ENCODE measurements around the gene FAM83G. TPM values are rescaled to one million over a fixed set of nuclear protein-coding genes. Genes with fewer than 3 reads are reported as not detected.
"Not testable (repeated sequence)": the region's sequence is repeated elsewhere in the genome, so short reads cannot be mapped to it uniquely, and the experiment has no call there.

FAM83G gene
- total RNA-seq, 5 donors from 2014 or later (not counting 1 experiment from before 2014, with no cell fraction given): 4.9 to 23.3 (median 20.8) TPM

GRCh38 chr17:18933102-18934058, 71.2 kb downstream of the FAM83G start:
- Mint-ChIP-seq H3K27me3 (peaks cover 0 to 1% of the 10 kb centered on the region in 2 donors), H3K4me1 (peaks cover 14 to 24% (median 17%) of the 10 kb centered on the region in 3 donors), H3K9me3 (no peaks in the 10 kb centered on the region), H3K36me3 (peaks cover 23% of the 10 kb centered on the region), H3K4me3 (peak overlapping the region in 1 of 3 donors; percentile 19), H3K27ac (peak overlapping the region in 1 of 2 donors; percentile 16)
- Histone ChIP-seq H3K4me1 (ENCODE audit: control insufficient read depth in 1 of 2, extremely low read depth in 1 of 2, insufficient read depth in 2 of 2, low read length in 2 of 2) (peaks cover 0 to 14% of the 10 kb centered on the region in 2 experiments), H3K36me3 (ENCODE audit: control insufficient read depth in 2 of 2, extremely low read depth in 1 of 2, insufficient read depth in 1 of 2, low read length in 1 of 2) (peaks cover 2 to 23% of the 10 kb centered on the region in 2 donors), H3K9me3 (no peaks in the 10 kb centered on the region), H3K27ac (ENCODE audit: low read length) (no peak overlapping the region), H3K4me3 (ENCODE audit: control insufficient read depth in 1 of 2, extremely low read depth in 1 of 2, low read length in 1 of 2) (no peak overlapping the region), H3K27me3 (replicated peaks in 1 of 2; ENCODE audit: control insufficient read depth in 2 of 2, extremely low read depth in 1 of 2, insufficient read depth in 2 of 2, low read length in 1 of 2) (peaks cover 0 to 5% of the 10 kb centered on the region in 2 experiments)
- peak in 1 of 4 experiments; percentile 12 for ATAC-seq (replicated peaks in 1 of 4)
- ChIA-PET POLR2A (interaction anchor here in 1 of 2 donors (0.7 kb wide), 1 partner anchor 22 kb away, joined by 3 read pairs; no protein-coding TSS in a partner anchor), CTCF (interaction anchor here (0.5 to 0.6 kb wide), 2 partner anchors 50 to 228 kb away, joined by 4 read pairs; no protein-coding TSS in a partner anchor)
- no peak for DNase-seq
- 22% methylated on average over 5 of the region's 14 CpGs for WGBS (ENCODE audit: insufficient coverage)

DNA sequence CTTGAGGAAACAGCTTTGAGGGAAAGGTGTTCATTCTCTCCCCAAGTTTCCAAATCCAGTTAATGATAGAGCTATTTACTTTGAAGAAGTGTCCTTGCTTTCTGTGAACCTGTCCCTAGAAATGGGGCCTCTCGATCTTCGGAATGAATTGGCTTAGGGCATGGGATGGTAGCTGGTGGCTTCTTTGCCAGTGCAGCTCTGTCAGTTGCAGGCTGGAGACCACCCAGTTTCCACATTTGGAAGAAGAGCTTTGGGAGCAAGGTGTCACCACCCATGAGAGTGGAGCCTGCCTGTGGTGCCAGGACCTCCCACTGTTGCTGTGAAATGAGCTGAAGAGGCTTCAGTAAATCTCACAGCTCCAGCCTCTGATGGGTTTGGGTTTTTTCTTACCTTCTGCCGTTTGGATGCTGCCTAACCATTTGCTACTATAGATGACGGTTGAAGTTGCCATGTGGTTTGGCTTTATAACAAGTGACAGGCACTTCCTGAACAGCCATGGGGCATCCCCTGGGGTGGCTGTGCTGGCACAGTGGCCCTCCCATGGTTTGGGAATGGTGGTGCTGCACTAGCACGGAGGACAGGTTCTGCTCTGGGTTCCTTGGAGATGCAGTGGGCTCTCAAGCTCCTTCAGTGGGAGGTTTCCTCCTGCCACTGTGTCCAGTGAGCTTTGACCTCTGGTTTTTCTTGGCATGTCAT, 72.1 kb downstream of the FAM83G start:
- Histone ChIP-seq H3K27me3 (replicated peaks in 1 of 2; ENCODE audit: control insufficient read depth in 2 of 2, extremely low read depth in 1 of 2, insufficient read depth in 2 of 2, low read length in 1 of 2) (peaks cover 0 to 3% of the 10 kb centered on the region in 2 experiments), H3K36me3 (ENCODE audit: control insufficient read depth in 2 of 2, extremely low read depth in 1 of 2, insufficient read depth in 1 of 2, low read length in 1 of 2) (peaks cover 5 to 23% of the 10 kb centered on the region in 2 donors), H3K27ac (ENCODE audit: low read length) (no peak overlapping the region), H3K9me3 (no peaks in the 10 kb centered on the region), H3K4me1 (ENCODE audit: control insufficient read depth in 1 of 2, extremely low read depth in 1 of 2, insufficient read depth in 2 of 2, low read length in 2 of 2) (peaks cover 0 to 14% of the 10 kb centered on the region in 2 experiments), H3K4me3 (ENCODE audit: control insufficient read depth in 1 of 2, extremely low read depth in 1 of 2, low read length in 1 of 2) (no peak overlapping the region)
- CTCF ChIA-PET: interaction anchor here (0.6 kb wide), 2 partner anchors 50 to 57 kb away, joined by 3 to 4 read pairs; no protein-coding TSS in a partner anchor
- no peak overlapping the region for H3K27ac Mint-ChIP-seq
- ATAC-seq (replicated peaks in 1 of 4) (peak in 3 of 4 experiments; percentile 53 to 98 (median 79)), DNase-seq (peak in 8 of 35 experiments; percentile 9 to 35 (median 12))
- POLR2A ChIA-PET: interaction anchor here in 1 of 2 donors (0.7 kb wide), 1 partner anchor 23 kb away, joined by 3 read pairs; no protein-coding TSS in a partner anchor
- WGBS (ENCODE audit: insufficient coverage): 45% methylated on average over 5 of the region's 5 CpGs
- no peaks in the 10 kb centered on the region for H3K9me3 Mint-ChIP-seq
- H3K4me1 Mint-ChIP-seq: peaks cover 14 to 24% (median 14%) of the 10 kb centered on the region in 3 donors
- H3K36me3 Mint-ChIP-seq: peaks cover 26% of the 10 kb centered on the region
- peaks cover 0 to 1% of the 10 kb centered on the region in 2 donors for H3K27me3 Mint-ChIP-seq
- H3K4me3 Mint-ChIP-seq: peak overlapping the region in 1 of 3 donors; percentile 19

GRCh38 chr17:18928628-18929125, 75.9 kb downstream of the FAM83G start:
- H3K4me3 ChIP-seq (ENCODE audit: control insufficient read depth in 1 of 2, extremely low read depth in 1 of 2, low read length in 1 of 2): no peak overlapping the region
- 93% methylated on average over 7 of the region's 9 CpGs for WGBS (ENCODE audit: insufficient coverage)
- ChIA-PET CTCF (no interaction called here), POLR2A (no interaction called here)
- peaks cover 5 to 23% of the 10 kb centered on the region in 2 donors for H3K36me3 ChIP-seq (ENCODE audit: control insufficient read depth in 2 of 2, extremely low read depth in 1 of 2, insufficient read depth in 1 of 2, low read length in 1 of 2)
- ATAC-seq (replicated peaks in 1 of 4): no peak
- Mint-ChIP-seq H3K36me3 (peaks cover 40% of the 10 kb centered on the region), H3K27me3 (no peaks in the 10 kb centered on the region), H3K27ac (no peak overlapping the region), H3K9me3 (no peaks in the 10 kb centered on the region), H3K4me1 (peaks cover 35 to 47% (median 38%) of the 10 kb centered on the region in 3 donors), H3K4me3 (no peak overlapping the region)
- H3K27me3 ChIP-seq (replicated peaks in 1 of 2; ENCODE audit: control insufficient read depth in 2 of 2, extremely low read depth in 1 of 2, insufficient read depth in 2 of 2, low read length in 1 of 2): peaks cover 0 to 3% of the 10 kb centered on the region in 2 experiments
- no peak for DNase-seq
- H3K9me3 ChIP-seq: no peaks in the 10 kb centered on the region
- no peak overlapping the region for H3K27ac ChIP-seq (ENCODE audit: low read length)
- H3K4me1 ChIP-seq (ENCODE audit: control insufficient read depth in 1 of 2, extremely low read depth in 1 of 2, insufficient read depth in 2 of 2, low read length in 2 of 2): peaks cover 16 to 43% of the 10 kb centered on the region in 2 experiments

DNA sequence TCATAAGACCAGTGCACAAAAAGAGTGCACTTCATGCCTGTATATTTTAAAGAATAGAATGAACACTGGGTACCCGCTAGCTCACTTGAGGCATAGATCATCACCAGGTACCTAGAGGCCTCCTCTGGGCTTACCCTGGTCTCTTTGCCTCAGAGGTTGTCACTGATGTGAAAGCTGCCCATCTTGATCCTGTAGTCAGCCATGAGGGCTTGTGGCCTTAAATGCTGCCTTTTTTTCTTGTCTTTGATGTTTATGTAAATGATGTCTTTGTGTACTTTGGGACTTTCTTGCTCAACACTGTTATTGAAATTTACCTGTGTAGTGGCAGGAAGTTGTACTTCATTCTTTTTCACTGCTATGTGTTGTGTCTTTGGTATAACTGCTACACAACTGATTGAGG, 79.4 kb downstream of the FAM83G start:
- Mint-ChIP-seq H3K9me3 (no peaks in the 10 kb centered on the region), H3K27ac (peak overlapping the region; percentile 29 to 56), H3K27me3 (no peaks in the 10 kb centered on the region), H3K36me3 (peaks cover 34% of the 10 kb centered on the region), H3K4me1 (peaks cover 42 to 50% (median 48%) of the 10 kb centered on the region in 3 donors), H3K4me3 (peak overlapping the region in 2 of 3 donors; percentile 35 to 46)
- DNase-seq (peak in 4 of 35 experiments; percentile 6 to 42 (median 28)), ATAC-seq (replicated peaks in 1 of 4) (peak; percentile 34 to 78 (median 46))
- H3K36me3 ChIP-seq (ENCODE audit: control insufficient read depth in 2 of 2, extremely low read depth in 1 of 2, insufficient read depth in 1 of 2, low read length in 1 of 2): peaks cover 3 to 14% of the 10 kb centered on the region in 2 donors
- CTCF ChIA-PET: no interaction called here
- POLR2A ChIA-PET: interaction anchor here in 1 of 2 donors (0.6 kb wide), 1 partner anchor 646 kb away, joined by 4 read pairs; no protein-coding TSS in a partner anchor
- H3K27me3 ChIP-seq (replicated peaks in 1 of 2; ENCODE audit: control insufficient read depth in 2 of 2, extremely low read depth in 1 of 2, insufficient read depth in 2 of 2, low read length in 1 of 2): no peaks in the 10 kb centered on the region
- peaks cover 37 to 43% of the 10 kb centered on the region in 2 experiments for H3K4me1 ChIP-seq (ENCODE audit: control insufficient read depth in 1 of 2, extremely low read depth in 1 of 2, insufficient read depth in 2 of 2, low read length in 2 of 2)
- H3K27ac ChIP-seq (ENCODE audit: low read length): peak overlapping the region; percentile 14
- no peaks in the 10 kb centered on the region for H3K9me3 ChIP-seq
- no peak overlapping the region for H3K4me3 ChIP-seq (ENCODE audit: control insufficient read depth in 1 of 2, extremely low read depth in 1 of 2, low read length in 1 of 2)
- WGBS (ENCODE audit: insufficient coverage): 100% methylated on average over 1 of the region's 1 CpG

DNA sequence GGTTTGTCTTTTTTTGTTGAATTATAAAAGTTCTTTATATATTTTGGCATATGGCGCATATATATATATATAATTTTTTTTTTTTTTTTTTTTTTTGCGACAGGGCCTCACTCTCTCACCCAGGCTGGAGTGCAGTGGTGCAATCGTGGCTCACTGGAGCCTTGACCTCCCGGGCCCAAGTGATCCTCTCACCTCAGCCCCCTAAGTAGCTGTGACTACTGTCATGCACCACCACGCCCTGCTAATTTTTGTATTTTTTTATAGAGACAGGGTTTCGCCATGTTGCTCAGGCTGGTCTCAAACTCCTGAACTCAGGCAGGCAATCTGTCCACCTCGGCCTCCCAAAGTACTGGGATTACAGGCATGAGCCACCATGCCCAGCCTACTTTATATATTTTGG, 82.0 kb downstream of the FAM83G start:
- POLR2A ChIA-PET; H3K27ac Mint-ChIP-seq; H3K4me3 Mint-ChIP-seq; H3K27ac ChIP-seq (ENCODE audit: low read length); H3K9me3 Mint-ChIP-seq; H3K27me3 Mint-ChIP-seq; DNase-seq; H3K27me3 ChIP-seq (replicated peaks in 1 of 2; ENCODE audit: control insufficient read depth in 2 of 2, extremely low read depth in 1 of 2, insufficient read depth in 2 of 2, low read length in 1 of 2); H3K4me3 ChIP-seq (ENCODE audit: control insufficient read depth in 1 of 2, extremely low read depth in 1 of 2, low read length in 1 of 2); H3K9me3 ChIP-seq; ATAC-seq (replicated peaks in 1 of 4): not testable (repeated sequence)
- H3K36me3 ChIP-seq (ENCODE audit: control insufficient read depth in 2 of 2, extremely low read depth in 1 of 2, insufficient read depth in 1 of 2, low read length in 1 of 2): peaks cover 0 to 10% of the 10 kb centered on the region in 2 donors
- H3K4me1 ChIP-seq (ENCODE audit: control insufficient read depth in 1 of 2, extremely low read depth in 1 of 2, insufficient read depth in 2 of 2, low read length in 2 of 2): peaks cover 37 to 48% of the 10 kb centered on the region in 2 experiments
- Mint-ChIP-seq H3K36me3 (peaks cover 28% of the 10 kb centered on the region), H3K4me1 (peaks cover 68 to 71% (median 69%) of the 10 kb centered on the region in 3 donors)
- CTCF ChIA-PET: interaction anchor here in 1 of 2 donors (0.7 kb wide), 1 partner anchor 327 kb away, joined by 3 read pairs; no protein-coding TSS in a partner anchor
- 83% methylated on average over 2 of the region's 7 CpGs for whole genome bisulfite sequencing (ENCODE audit: insufficient coverage)
